Cardiac muscle cell (in vitro differentiated cells and primary cell): ENCODE results near the gene SIRPB2. TPM values are rescaled to one million over a fixed set of nuclear protein-coding genes. Genes with fewer than 3 reads are reported as not detected.

Experiments
- DNase-seq, 2 donors: peaks; one replicate each; pipeline versions ENCODE4 v3.0.0 to v3.0.0-alpha.2; 2010 to 2017; ENCODE audit warnings: low read depth in 1 of 2, low spot score in 1 of 2
- H3K27ac ChIP-seq: fragments of 200-600 bp; sonication (generic); 2 replicates; pipeline ENCODE4 v1.5.1; 2016
- H3K27me3 ChIP-seq: fragments of 200-600 bp; sonication (generic); 2 replicates; pipeline ENCODE4 v1.6.0; 2016; ENCODE audit warnings: control low read depth
- H3K36me3 ChIP-seq: fragments of 200-600 bp; sonication (generic); 2 replicates; pipeline ENCODE4 v1.5.1; 2016; ENCODE audit warnings: control low read depth
- H3K4me1 ChIP-seq: fragments of 200-600 bp; sonication (generic); 2 replicates; pipeline ENCODE4 v1.8.1; 2017; ENCODE audit warnings: low read depth, mild to moderate bottlenecking, mixed run types
- H3K4me3 ChIP-seq: fragments of 200-600 bp; sonication (generic); 2 replicates; pipeline ENCODE4 v1.5.1; 2016; ENCODE audit warnings: mild to moderate bottlenecking
- H3K9me3 ChIP-seq: fragments of 200-600 bp; sonication (generic); 2 replicates; pipeline ENCODE4 v1.5.1; 2017; ENCODE audit warnings: low read depth, mild to moderate bottlenecking, control low read depth
- polyA plus RNA-seq: library from polyadenylated mRNA; unstranded; fragments of >200 nt; fragmentation: Nextera tagmentation; extraction: Ambion mirVana; gene quantifications from 2 replicates; pipeline ENCODE4 v1.2.1, GENCODE V29; 2016
- total RNA-seq: library from RNA; depleted of rRNA; stranded (reverse); fragments of >200 nt; gene quantifications from 2 replicates; pipeline ENCODE4 v1.2.3, GENCODE V29; 2016
- TF ChIP-seq, protein P1 (sequence below): IDR thresholded peaks from 2 replicates; pipeline ENCODE4 v1.5.1; 2012; ENCODE audit warnings: low read depth, mild to moderate bottlenecking, low read length

SIRPB2 gene
- total and polyA plus RNA-seq, 2 experiments from 2014 or later = not detected

DNA sequence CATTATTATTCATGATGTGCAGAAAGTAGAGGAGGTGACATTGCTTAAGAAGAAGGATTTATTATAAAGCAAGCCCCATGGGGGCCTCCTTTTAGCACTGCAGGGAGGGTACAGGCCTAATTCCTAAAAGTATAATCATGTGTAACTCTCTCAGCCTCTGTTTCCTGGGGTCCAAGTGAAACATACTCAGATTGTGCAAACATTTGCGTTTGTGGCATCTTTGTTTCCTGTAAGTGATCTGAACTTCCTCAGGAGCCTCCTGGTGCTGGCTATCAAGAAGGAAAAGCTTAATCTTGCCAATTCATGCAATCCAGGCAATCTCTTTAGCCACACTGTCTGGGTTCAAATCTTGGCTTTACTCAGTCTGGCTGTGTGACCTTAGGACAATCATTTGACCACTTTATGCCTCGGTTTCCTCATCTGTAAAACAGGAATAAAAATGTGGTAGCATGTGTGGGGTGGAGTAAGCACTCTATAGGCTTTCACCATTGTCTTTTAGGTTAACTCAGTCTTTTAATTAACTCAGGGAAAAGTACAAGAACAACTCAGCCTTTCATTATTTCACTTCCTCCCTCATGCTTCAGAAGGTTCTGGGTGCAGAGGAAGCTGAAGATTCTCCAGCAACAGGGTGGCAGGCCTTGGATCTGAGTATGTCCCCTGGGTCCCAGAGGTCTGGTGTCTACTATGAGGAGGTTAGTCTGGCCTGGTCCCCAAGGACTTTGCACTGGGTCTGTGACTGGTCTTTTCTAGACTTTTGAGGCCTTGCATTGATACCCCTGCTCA is 831 bp upstream of the SIRPB2 start:
- DNase-seq = peak in 1 of 2 donors; percentile 12
- no peaks in the 10 kb centered on the region for H3K4me1 ChIP-seq
- no peak overlapping the region for H3K27ac ChIP-seq

GRCh38 chr20:1490643-1491195 is 501 bp downstream of the SIRPB2 start:
- no peaks in the 10 kb centered on the region for H3K36me3 ChIP-seq
- no peak for DNase-seq
- TF ChIP-seq, protein P1, sequence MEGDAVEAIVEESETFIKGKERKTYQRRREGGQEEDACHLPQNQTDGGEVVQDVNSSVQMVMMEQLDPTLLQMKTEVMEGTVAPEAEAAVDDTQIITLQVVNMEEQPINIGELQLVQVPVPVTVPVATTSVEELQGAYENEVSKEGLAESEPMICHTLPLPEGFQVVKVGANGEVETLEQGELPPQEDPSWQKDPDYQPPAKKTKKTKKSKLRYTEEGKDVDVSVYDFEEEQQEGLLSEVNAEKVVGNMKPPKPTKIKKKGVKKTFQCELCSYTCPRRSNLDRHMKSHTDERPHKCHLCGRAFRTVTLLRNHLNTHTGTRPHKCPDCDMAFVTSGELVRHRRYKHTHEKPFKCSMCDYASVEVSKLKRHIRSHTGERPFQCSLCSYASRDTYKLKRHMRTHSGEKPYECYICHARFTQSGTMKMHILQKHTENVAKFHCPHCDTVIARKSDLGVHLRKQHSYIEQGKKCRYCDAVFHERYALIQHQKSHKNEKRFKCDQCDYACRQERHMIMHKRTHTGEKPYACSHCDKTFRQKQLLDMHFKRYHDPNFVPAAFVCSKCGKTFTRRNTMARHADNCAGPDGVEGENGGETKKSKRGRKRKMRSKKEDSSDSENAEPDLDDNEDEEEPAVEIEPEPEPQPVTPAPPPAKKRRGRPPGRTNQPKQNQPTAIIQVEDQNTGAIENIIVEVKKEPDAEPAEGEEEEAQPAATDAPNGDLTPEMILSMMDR = no peak
- H3K9me3 ChIP-seq = no peaks in the 10 kb centered on the region
- H3K4me1 ChIP-seq = no peaks in the 10 kb centered on the region
- no peak overlapping the region for H3K4me3 ChIP-seq
- peaks cover 15% of the 10 kb centered on the region for H3K27me3 ChIP-seq
- no peak overlapping the region for H3K27ac ChIP-seq

More for the DNA sequence above, 831 bp upstream of the SIRPB2 start:
- no peak overlapping the region for H3K4me3 ChIP-seq
- peaks cover 7% of the 10 kb centered on the region for H3K27me3 ChIP-seq
- TF ChIP-seq, protein P1 = no peak
- no peaks in the 10 kb centered on the region for H3K36me3 ChIP-seq
- H3K9me3 ChIP-seq = no peaks in the 10 kb centered on the region

DNA sequence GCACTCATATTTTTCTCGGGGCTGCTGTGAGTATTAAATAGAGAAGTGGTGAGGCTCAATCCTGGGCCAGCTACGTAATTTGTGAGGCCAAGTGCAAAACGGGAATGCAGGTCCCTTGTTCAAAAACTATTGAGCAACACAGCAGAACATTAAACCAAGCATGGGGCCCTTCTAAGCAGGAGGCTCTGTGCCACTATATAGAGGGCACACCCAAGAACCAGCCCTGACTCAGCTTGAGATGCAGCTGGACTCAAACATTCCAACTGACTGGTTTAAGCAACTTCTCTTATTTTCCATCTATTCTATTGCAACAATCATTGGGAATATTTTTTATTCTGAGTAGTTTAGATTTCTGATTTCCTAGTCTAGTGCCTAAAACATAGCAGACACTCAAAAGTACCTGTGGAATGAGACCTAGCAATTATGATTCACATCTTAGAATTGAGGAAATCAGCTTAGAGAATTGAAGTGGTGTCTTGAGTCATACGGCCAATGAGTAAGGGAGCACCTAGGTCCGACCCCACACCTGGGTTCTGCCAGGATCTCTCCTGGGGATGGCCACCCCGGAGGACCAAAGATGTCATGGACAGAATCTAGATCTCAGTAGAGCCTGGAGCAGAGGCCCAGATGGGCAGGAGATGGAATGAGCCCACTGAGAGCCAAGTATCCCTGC is 1.3 kb downstream of the SIRPB2 start:
- H3K9me3 ChIP-seq = no peaks in the 10 kb centered on the region
- TF ChIP-seq, protein P1 = no peak
- no peaks in the 10 kb centered on the region for H3K4me1 ChIP-seq
- H3K27ac ChIP-seq = no peak overlapping the region
- no peak for DNase-seq
- H3K4me3 ChIP-seq = no peak overlapping the region
- H3K27me3 ChIP-seq = peaks cover 15% of the 10 kb centered on the region
- no peaks in the 10 kb centered on the region for H3K36me3 ChIP-seq

DNA sequence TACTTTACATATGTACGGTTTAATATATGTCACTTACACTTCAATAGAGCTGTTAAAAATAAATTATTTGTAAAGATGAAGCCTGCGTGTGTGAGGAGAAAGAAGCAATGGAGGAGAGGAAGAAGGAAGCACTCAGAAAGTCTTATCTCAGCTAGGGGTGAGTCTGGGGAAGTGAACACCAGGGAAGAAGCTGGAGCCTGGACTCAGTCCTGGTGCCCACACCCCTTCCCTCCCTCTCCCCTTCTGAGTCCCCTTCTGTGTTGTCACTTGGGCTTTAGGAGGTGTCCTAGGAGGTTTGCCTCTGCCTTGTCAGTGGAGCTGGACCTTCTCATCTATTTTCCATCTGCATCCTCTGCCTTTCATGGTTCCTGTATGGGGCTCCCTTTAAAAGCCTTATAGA is 1.9 kb downstream of the SIRPB2 start:
- no peak overlapping the region for H3K27ac ChIP-seq
- no peaks in the 10 kb centered on the region for H3K4me1 ChIP-seq
- DNase-seq = no peak
- H3K36me3 ChIP-seq = no peaks in the 10 kb centered on the region
- H3K27me3 ChIP-seq = peaks cover 15% of the 10 kb centered on the region
- H3K9me3 ChIP-seq = no peaks in the 10 kb centered on the region
- TF ChIP-seq, protein P1 = no peak
- no peak overlapping the region for H3K4me3 ChIP-seq

DNA sequence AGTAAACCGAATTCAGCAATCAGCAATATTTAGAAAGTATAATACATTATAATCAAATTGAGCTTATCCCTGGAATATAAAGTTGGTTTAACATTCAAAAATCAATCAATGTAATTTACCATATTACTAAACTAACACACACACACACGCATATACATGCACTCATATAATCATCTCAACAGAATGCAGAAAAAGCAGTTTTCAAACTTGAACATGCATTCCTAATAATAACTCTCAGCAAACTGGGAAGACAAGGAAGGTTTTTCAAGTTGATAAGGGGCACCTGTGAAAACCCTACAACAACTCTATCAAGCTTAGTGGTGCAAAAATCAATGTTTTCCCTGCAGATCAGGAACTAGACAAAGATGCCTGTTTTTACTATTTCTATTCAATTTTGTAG is 4.7 kb downstream of the SIRPB2 start:
- Histone ChIP-seq H3K4me3 (no peak overlapping the region), H3K36me3 (no peaks in the 10 kb centered on the region), H3K4me1 (no peaks in the 10 kb centered on the region), H3K9me3 (no peaks in the 10 kb centered on the region), H3K27me3 (peaks cover 11% of the 10 kb centered on the region), H3K27ac (no peak overlapping the region)
- TF ChIP-seq, protein P1 = no peak
- DNase-seq = no peak
